HepG2 (cell line): ENCODE results near the gene GGACT. TPM values are rescaled to one million over a fixed set of nuclear protein-coding genes. Genes with fewer than 3 reads are reported as not detected.

Experiments used
- ARID2 ChIP-seq: sonication (generic); formaldehyde crosslinking; IDR thresholded peaks from 2 replicates; pipeline ENCODE4 v1.8.1; 2022; ENCODE audit warnings: mild to moderate bottlenecking, missing genetic modification reagents, borderline replicate concordance
- ATF7-NPFF ChIP-seq: sonication (generic); formaldehyde crosslinking; IDR thresholded peaks from 2 replicates; pipeline ENCODE4 v1.8.1; 2023; ENCODE audit warnings: mild to moderate bottlenecking, low read depth, missing genetic modification reagents, moderate library complexity
- BCLAF1 ChIP-seq: fragments of 450-650 bp; IDR thresholded peaks from 2 replicates; pipeline ENCODE4 v1.6.1; 2017; ENCODE audit warnings: mild to moderate bottlenecking
- CEBPG ChIP-seq: IDR thresholded peaks from 2 replicates; pipeline ENCODE4 v1.6.1; 2016
- ELF3 ChIP-seq: IDR thresholded peaks from 2 replicates; pipeline ENCODE4 v1.6.1; 2016; ENCODE audit warnings: missing genetic modification reagents, missing compliant biosample characterization
- ESRRA ChIP-seq: sonication (generic); formaldehyde crosslinking; IDR thresholded peaks from 2 replicates; pipeline ENCODE4 v1.5.1; 2020; ENCODE audit warnings: mild to moderate bottlenecking, low read depth, missing genetic modification reagents
- FLYWCH1 ChIP-seq: sonication (generic); formaldehyde crosslinking; IDR thresholded peaks from 2 replicates; pipeline ENCODE4 v1.8.1; 2023; ENCODE audit warnings: mild to moderate bottlenecking, missing genetic modification reagents
- FOXJ3 ChIP-seq: sonication (generic); formaldehyde crosslinking; IDR thresholded peaks from 2 replicates; pipeline ENCODE4 v1.4.0; 2020; ENCODE audit warnings: missing genetic modification reagents, mild to moderate bottlenecking, borderline replicate concordance
- GATAD2A ChIP-seq: IDR thresholded peaks from 2 replicates; pipeline ENCODE4 v1.6.1; 2016
- JDP2 ChIP-seq: sonication (generic); formaldehyde crosslinking; IDR thresholded peaks from 2 replicates; pipeline ENCODE4 v1.8.1; 2022; ENCODE audit warnings: missing genetic modification reagents, borderline replicate concordance
- KLF16 ChIP-seq, 2 experiments: sonication (generic) in 1 of 2; formaldehyde crosslinking in 1 of 2; IDR thresholded peaks; 2 replicates each; pipeline versions ENCODE4 v1.6.1 to v1.8.0; 2016 to 2023; ENCODE audit warnings: missing genetic modification reagents in 2 of 2, missing compliant biosample characterization in 1 of 2
- KLF9 ChIP-seq: IDR thresholded peaks from 2 replicates; pipeline ENCODE4 v1.6.1; 2016; ENCODE audit warnings: low read depth
- PHF21A ChIP-seq: sonication (generic); formaldehyde crosslinking; IDR thresholded peaks from 2 replicates; pipeline ENCODE4 v1.5.0; 2020; ENCODE audit warnings: mild to moderate bottlenecking, missing genetic modification reagents
- SAFB2 ChIP-seq: sonication (generic); formaldehyde crosslinking; IDR thresholded peaks from 2 replicates; pipeline ENCODE4 v1.5.1; 2020; ENCODE audit warnings: missing genetic modification reagents, low read depth, mild to moderate bottlenecking, borderline replicate concordance
- TFDP1 ChIP-seq: IDR thresholded peaks from 2 replicates; pipeline ENCODE4 v1.6.1; 2016; ENCODE audit warnings: missing compliant biosample characterization, missing genetic modification reagents, borderline replicate concordance
- TOE1 ChIP-seq: sonication (generic); formaldehyde crosslinking; IDR thresholded peaks from 2 replicates; pipeline ENCODE4 v1.4.0; 2020; ENCODE audit warnings: mild to moderate bottlenecking, missing genetic modification reagents
- TSC22D2 ChIP-seq: sonication (generic); formaldehyde crosslinking; IDR thresholded peaks from 2 replicates; pipeline ENCODE4 v1.5.1; 2020; ENCODE audit warnings: missing genetic modification reagents, mild to moderate bottlenecking, borderline replicate concordance
- ZNF20 ChIP-seq: sonication (generic); formaldehyde crosslinking; IDR thresholded peaks from 2 replicates; pipeline ENCODE4 v1.4.0; 2020; ENCODE audit warnings: mild to moderate bottlenecking, moderate library complexity, missing genetic modification reagents
- ZNF317 ChIP-seq: sonication (generic); formaldehyde crosslinking; IDR thresholded peaks from 2 replicates; pipeline ENCODE4 v1.5.0; 2020; ENCODE audit warnings: mild to moderate bottlenecking, missing genetic modification reagents
- ZNF350 ChIP-seq: sonication (generic); formaldehyde crosslinking; IDR thresholded peaks from 2 replicates; pipeline ENCODE4 v1.4.0; 2020; ENCODE audit warnings: mild to moderate bottlenecking, low read depth, missing genetic modification reagents, borderline replicate concordance
- ZNF543 ChIP-seq: sonication (generic); formaldehyde crosslinking; IDR thresholded peaks from 2 replicates; pipeline ENCODE4 v1.4.0; 2020; ENCODE audit warnings: mild to moderate bottlenecking, missing genetic modification reagents
- ZNF619 ChIP-seq: sonication (generic); formaldehyde crosslinking; IDR thresholded peaks from 2 replicates; pipeline ENCODE4 v1.4.0; 2020; ENCODE audit warnings: mild to moderate bottlenecking, missing genetic modification reagents
- ZNF766 ChIP-seq: sonication (generic); formaldehyde crosslinking; IDR thresholded peaks from 2 replicates; pipeline ENCODE4 v1.5.0; 2020; ENCODE audit warnings: missing genetic modification reagents, borderline replicate concordance
- ZNF772 ChIP-seq: sonication (generic); formaldehyde crosslinking; IDR thresholded peaks from 2 replicates; pipeline ENCODE4 v1.5.0; 2020; ENCODE audit warnings: mild to moderate bottlenecking, missing genetic modification reagents
- ZNF792 ChIP-seq: IDR thresholded peaks from 2 replicates; pipeline ENCODE4 v1.6.1; 2016
- ZNF891 ChIP-seq: sonication (generic); formaldehyde crosslinking; IDR thresholded peaks from 2 replicates; pipeline ENCODE4 v1.5.0; 2020; ENCODE audit warnings: mild to moderate bottlenecking, missing genetic modification reagents
- polyA plus RNA-seq, 8 experiments: library from polyadenylated mRNA; depleted of rRNA in 3 of 8; stranded (reverse) in 7 of 8; unstranded in 1 of 8; fragments of >200 nt; fragmentation: Illumina TruSeq in 4 of 8; extraction: Trizol in 4 of 8; gene quantifications; 2 replicates each; pipeline versions ENCODE4 v1.2.1 to v1.2.3, GENCODE V29; 2011 to 2016; ENCODE audit warnings: low read depth in 4 of 8, missing spikeins in 1 of 8, mixed read lengths in 1 of 8; ENCODE audit not compliant: insufficient read depth in 1 of 8
- total RNA-seq, 5 experiments: library from RNA; depleted of rRNA; stranded (reverse); fragments of >200 nt; fragmentation: Illumina TruSeq; extraction: Trizol; gene quantifications; 2 replicates each; pipeline ENCODE4 v1.2.3, GENCODE V29; 2016; ENCODE audit warnings: low read depth in 1 of 5

The GGACT gene
- total and polyA plus RNA-seq, 2 of the 13 experiments (the other 11 are each of a cell fraction or from before 2014, with no cell fraction given) = 1.7 to 1.9 TPM

GRCh38 chr13:100525453-100526317 is 62.9 kb downstream of the GGACT start (continued):
- TF ChIP-seq ZNF766 (CRISPR knock-in tag) (peak; percentile 29; the same call in 1 of the 2 replicates), KLF9 (peak; percentile 46; the same call in 1 of the 2 replicates), ZNF317 (CRISPR knock-in tag) (no peak; the same call in 1 of the 2 replicates), GATAD2A (CRISPR knock-in tag) (peak; percentile 85), ZNF792 (no peak), PHF21A (0 out of 2 replicates have a peak, but pooled peaks have one; percentile 31), ZNF350 (CRISPR knock-in tag) (no peak; the same call in 1 of the 2 replicates), ZNF619 (no peak), FOXJ3 (CRISPR knock-in tag) (no peak; the same call in 1 of the 2 replicates), ARID2 (CRISPR knock-in tag) (no peak), ATF7-NPFF (CRISPR knock-in tag) (no peak), ZNF772 (CRISPR knock-in tag) (peak; percentile 66; the same call in 1 of the 2 replicates), CEBPG (peak; percentile 84), TSC22D2 (CRISPR knock-in tag) (no peak), ELF3 (CRISPR knock-in tag) (0 out of 2 replicates have a peak, but pooled peaks have one; percentile 17), ZNF891 (CRISPR knock-in tag) (peak; percentile 81; the same call in 1 of the 2 replicates), ZNF543 (CRISPR knock-in tag) (no peak), SAFB2 (CRISPR knock-in tag) (no peak), ESRRA (CRISPR knock-in tag) (peak; percentile 94), TOE1 (no peak), FLYWCH1 (CRISPR knock-in tag) (no peak), JDP2 (CRISPR knock-in tag) (no peak), TFDP1 (CRISPR knock-in tag) (no peak), ZNF20 (CRISPR knock-in tag) (no peak), BCLAF1 (no peak), KLF16 (CRISPR knock-in tag; IDR thresholded peaks at IDR 0.05) (peak in 1 of 2 experiments; percentile 58; a peak in 1 of 4 replicates)
